Ascending aorta (tissue), 2 donors: ENCODE measurements around the gene UBN1. TPM values are rescaled to one million over a fixed set of nuclear protein-coding genes. Genes with fewer than 3 reads are reported as not detected.

Experiments used
- DNase-seq, 2 donors: peaks; one replicate each; pipeline ENCODE4 v3.0.0-alpha.2; 2019; ENCODE audit warnings: low spot score in 2 of 2
- H3K27ac ChIP-seq, 2 donors: fragments of 200-600 bp; sonication (generic); one replicate each; pipeline ENCODE4 v1.5.1; 2016 to 2017; ENCODE audit warnings: mild to moderate bottlenecking in 1 of 2
- H3K27me3 ChIP-seq: fragments of 200-600 bp; sonication (generic); one replicate; pipeline ENCODE4 v1.5.1; 2017
- H3K36me3 ChIP-seq, 2 donors: fragments of 200-600 bp; sonication (generic); one replicate each; pipeline ENCODE4 v1.5.1; 2016
- H3K4me1 ChIP-seq, 2 donors: fragments of 200-600 bp; sonication (generic); one replicate each; pipeline ENCODE4 v1.5.1; 2016 to 2017; ENCODE audit warnings: mild to moderate bottlenecking in 1 of 2
- H3K4me3 ChIP-seq, 2 donors: fragments of 200-600 bp; sonication (generic); one replicate each; pipeline ENCODE4 v1.5.1; 2016 to 2017; ENCODE audit warnings: mild to moderate bottlenecking in 1 of 2
- H3K9me3 ChIP-seq, 2 donors: fragments of 200-600 bp; sonication (generic); one replicate each; pipeline ENCODE4 v1.5.1; 2016
- intact Hi-C: fragments of 100-400 bp; cut with DNase I; formaldehyde crosslinking; loops from one replicate; pipeline ENCODE4 v1.15.1; 2023
- total RNA-seq: library from RNA; depleted of rRNA; stranded (reverse); fragments of >200 nt; gene quantifications from one replicate; pipeline ENCODE4 v1.1.0, GENCODE V29; 2016
- TF ChIP-seq, protein P1 (sequence below), 3 experiments: fragments of 200-600 bp in 2 of 3; fragments of 450-650 bp in 1 of 3; sonication (generic) in 2 of 3; IDR thresholded peaks; one replicate each; pipeline ENCODE4 v1.5.1; 2016 to 2019; ENCODE audit warnings: antibody characterized with exemption in 3 of 3, mild to moderate bottlenecking in 1 of 3, moderate library complexity in 1 of 3

Gene UBN1
- total RNA-seq, 1 donor from 2014 or later = 31.8 TPM

DNA sequence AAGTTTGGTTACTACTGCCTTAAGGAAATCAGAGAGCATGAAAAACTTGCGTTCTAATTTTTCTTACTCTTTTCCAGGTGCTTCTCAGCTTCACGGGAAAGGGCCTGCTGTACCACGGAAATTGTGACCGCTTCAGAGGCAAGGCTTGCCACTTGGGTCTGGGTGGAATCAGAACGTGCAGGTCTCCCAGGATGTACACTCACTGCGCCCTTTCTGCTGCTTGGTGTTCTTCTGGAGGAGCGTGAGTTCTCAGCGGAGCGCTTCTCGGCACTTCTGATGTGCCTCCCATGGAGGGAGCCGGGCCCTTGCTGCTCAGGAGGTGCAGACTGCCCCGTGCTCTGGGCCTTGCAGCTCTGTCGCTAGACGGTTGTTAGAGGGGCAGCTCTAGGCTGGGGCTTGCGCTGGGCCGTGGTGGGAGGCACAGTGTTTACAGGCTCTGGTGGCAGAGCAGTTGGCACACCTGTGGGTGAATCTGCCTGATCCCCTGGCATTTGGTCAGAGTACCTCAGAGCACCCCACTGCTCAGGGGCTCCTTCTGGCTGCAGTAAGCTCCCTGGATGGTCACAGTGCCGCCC lies 32.8 kb downstream of the UBN1 start:
- Histone ChIP-seq H3K4me3 (no peak overlapping the region), H3K4me1 (no peaks in the 10 kb centered on the region), H3K9me3 (no peaks in the 10 kb centered on the region), H3K27ac (no peak overlapping the region), H3K27me3 (no peaks in the 10 kb centered on the region), H3K36me3 (peaks cover 95 to 98% of the 10 kb centered on the region in 2 donors)
- DNase-seq = no peak
- intact Hi-C loops = no loop called here
- TF ChIP-seq, protein P1, sequence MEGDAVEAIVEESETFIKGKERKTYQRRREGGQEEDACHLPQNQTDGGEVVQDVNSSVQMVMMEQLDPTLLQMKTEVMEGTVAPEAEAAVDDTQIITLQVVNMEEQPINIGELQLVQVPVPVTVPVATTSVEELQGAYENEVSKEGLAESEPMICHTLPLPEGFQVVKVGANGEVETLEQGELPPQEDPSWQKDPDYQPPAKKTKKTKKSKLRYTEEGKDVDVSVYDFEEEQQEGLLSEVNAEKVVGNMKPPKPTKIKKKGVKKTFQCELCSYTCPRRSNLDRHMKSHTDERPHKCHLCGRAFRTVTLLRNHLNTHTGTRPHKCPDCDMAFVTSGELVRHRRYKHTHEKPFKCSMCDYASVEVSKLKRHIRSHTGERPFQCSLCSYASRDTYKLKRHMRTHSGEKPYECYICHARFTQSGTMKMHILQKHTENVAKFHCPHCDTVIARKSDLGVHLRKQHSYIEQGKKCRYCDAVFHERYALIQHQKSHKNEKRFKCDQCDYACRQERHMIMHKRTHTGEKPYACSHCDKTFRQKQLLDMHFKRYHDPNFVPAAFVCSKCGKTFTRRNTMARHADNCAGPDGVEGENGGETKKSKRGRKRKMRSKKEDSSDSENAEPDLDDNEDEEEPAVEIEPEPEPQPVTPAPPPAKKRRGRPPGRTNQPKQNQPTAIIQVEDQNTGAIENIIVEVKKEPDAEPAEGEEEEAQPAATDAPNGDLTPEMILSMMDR (IDR thresholded peaks at IDR 0.05) = no peak

DNA sequence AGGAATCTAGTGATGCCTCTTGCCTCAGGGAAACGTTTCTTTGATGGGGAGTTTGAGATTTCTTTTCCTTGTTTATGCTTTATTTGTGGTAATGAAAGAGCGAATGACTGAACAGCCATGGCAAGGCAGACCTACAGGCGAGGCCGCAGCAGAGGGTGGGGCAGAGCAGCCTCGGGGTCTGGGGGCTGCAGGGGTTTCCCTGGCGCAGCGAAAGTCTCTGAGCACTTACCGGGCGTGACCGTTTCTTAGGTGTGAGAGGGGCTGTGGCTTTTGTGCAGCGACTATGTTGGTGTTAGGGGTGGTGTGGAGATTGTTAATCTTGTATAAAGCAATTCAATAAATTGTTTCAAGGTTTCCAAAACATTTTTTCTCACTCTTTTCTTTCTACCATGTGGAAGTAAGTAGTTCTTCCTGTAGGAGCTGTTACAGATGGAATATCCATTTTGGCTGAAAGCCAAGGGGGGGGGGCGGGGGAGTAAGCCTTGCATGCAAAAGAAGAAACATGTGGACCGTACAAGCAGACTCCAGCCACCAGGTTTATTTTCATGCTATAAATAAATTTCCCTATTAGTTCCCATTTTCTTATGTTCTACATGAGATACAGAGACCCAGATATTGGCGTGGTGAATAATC lies 34.8 kb downstream of the UBN1 start:
- no peak overlapping the region for H3K4me3 ChIP-seq
- H3K9me3 ChIP-seq = no peaks in the 10 kb centered on the region
- no peak overlapping the region for H3K27ac ChIP-seq
- intact Hi-C loops = no loop called here
- no peak for DNase-seq
- TF ChIP-seq, protein P1 (IDR thresholded peaks at IDR 0.05) = no peak
- peaks cover 89 to 98% of the 10 kb centered on the region in 2 donors for H3K36me3 ChIP-seq
- no peaks in the 10 kb centered on the region for H3K27me3 ChIP-seq
- H3K4me1 ChIP-seq = no peaks in the 10 kb centered on the region

DNA sequence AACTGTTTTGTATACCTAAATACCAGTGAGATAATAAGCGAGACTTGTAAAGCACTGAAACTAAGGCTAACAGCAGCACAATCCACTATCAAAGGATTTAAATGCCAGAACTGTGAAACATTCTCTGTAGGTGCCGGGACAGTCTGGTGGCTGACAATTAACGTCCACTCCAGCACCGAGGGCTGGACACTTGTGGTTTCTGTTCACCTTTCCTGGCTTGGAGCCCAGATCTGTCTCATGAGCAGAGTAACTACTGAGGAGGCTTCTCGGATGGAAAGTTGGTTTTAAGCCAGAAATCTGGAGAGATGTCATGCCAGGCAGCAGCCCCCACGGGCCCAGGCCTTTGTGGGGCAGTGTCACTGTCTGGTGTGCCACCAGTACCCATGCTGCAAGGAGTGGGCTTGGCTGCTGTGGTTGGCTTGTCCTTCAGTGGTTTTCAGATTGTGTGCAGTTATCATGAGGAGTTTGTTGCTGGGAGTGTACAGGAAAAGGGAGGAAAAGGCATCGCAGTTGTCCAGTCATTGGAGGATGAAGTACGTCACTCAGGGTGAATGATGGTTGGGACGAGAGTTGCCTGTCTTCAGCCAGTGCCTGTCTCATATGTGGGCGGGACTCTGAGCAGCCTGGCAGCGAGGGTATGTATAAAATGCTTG lies 35.5 kb downstream of the UBN1 start:
- Histone ChIP-seq H3K27ac (no peak overlapping the region), H3K4me3 (no peak overlapping the region), H3K27me3 (no peaks in the 10 kb centered on the region), H3K36me3 (peaks cover 82 to 98% of the 10 kb centered on the region in 2 donors), H3K9me3 (no peaks in the 10 kb centered on the region), H3K4me1 (no peaks in the 10 kb centered on the region)
- DNase-seq = no peak
- intact Hi-C loops = no loop called here
- TF ChIP-seq, protein P1 (IDR thresholded peaks at IDR 0.05) = no peak

DNA sequence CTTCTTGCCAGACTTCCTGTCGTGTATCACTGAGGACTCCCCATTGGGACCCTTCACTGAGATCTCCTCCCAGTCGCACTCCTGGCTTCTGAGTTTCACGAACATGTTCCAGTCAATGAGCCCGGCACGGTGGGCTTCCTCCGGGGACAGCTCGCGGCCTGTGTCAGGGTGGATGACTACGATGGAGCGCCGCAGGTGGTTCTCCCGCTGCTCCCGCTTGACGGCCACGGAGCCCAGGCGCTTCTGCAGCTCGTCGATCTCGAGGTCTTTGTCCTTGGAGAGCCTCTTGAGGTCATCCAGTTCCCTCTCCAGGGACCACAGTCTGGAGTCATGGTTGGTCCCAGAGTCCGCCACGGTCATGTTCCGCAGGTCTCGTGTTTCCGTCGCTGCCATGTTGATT lies 36.2 kb downstream of the UBN1 start:
- no peak overlapping the region for H3K27ac ChIP-seq
- H3K36me3 ChIP-seq = peaks cover 75 to 95% of the 10 kb centered on the region in 2 donors
- H3K27me3 ChIP-seq = no peaks in the 10 kb centered on the region
- no peaks in the 10 kb centered on the region for H3K4me1 ChIP-seq
- no peak for DNase-seq
- TF ChIP-seq, protein P1 (IDR thresholded peaks at IDR 0.05) = no peak
- H3K4me3 ChIP-seq = no peak overlapping the region
- no peaks in the 10 kb centered on the region for H3K9me3 ChIP-seq
- intact Hi-C loops = no loop called here

DNA sequence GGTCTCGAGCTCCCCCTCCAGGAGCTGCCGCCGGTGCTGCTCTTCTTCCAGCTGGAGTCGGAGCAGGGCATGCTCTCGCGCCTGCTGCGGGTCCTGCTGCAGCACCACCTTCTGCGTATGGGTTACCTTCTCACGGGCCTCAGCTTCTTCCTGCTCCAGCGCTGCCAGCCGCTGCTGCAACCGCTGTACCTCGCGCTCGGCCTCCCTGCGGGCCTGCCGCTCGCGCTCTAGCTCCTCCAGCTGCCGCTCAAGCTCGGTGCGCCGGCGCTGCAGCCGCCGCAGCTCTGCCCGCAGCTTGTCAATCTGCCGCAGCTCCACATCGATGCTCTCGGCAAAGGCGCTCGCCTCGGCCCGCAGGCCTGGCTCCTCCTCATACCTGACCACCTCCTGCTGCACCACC lies 36.9 kb downstream of the UBN1 start:
- Histone ChIP-seq H3K4me1 (no peaks in the 10 kb centered on the region), H3K4me3 (no peak overlapping the region), H3K36me3 (peaks cover 69 to 88% of the 10 kb centered on the region in 2 donors), H3K27ac (no peak overlapping the region), H3K27me3 (no peaks in the 10 kb centered on the region), H3K9me3 (no peaks in the 10 kb centered on the region)
- no peak for DNase-seq
- TF ChIP-seq, protein P1 (IDR thresholded peaks at IDR 0.05) = no peak
- intact Hi-C loops = no loop called here
